ENCODE results near the gene MB. TPM values are rescaled to one million over a fixed set of nuclear protein-coding genes. Genes with fewer than 3 reads are reported as not detected.

MB gene
- total RNA-seq, 1 experiment from 2014 or later: not detected

DNA sequence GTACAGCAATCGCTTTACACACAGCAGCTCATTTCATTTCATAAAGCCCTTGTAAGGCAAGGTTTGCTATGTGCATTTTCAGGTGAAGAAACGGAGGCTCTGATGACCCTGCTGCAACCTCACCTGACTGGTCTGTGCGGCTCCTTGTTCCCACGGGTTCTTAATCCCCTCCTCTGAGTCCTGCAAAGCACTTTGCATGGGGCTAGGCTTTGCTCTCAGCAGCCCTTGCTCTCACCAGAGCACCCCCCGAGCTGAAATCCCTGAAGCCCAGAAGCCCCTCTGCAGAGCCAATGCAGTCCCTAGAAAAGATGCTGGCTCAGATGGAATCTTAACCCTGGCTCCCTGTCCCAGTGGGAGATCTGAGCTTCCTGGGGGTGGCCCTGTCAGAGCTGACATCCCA is 20.1 kb upstream of the MB start:
- no peak for DNase-seq
- Mint-ChIP-seq H3K27me3 (ENCODE audit: unreplicated experiment) (no peaks in the 10 kb centered on the region), H3K27ac (ENCODE audit: unreplicated experiment) (no peak overlapping the region), H3K36me3 (ENCODE audit: insufficient read depth, unreplicated experiment) (no peaks in the 10 kb centered on the region), H3K4me3 (ENCODE audit: low read depth, unreplicated experiment) (no peak overlapping the region), H3K4me1 (ENCODE audit: low read depth, unreplicated experiment) (no peaks in the 10 kb centered on the region), H3K9me3 (ENCODE audit: low read depth, unreplicated experiment) (no peaks in the 10 kb centered on the region)
- intact Hi-C loops (cut with micrococcal nuclease; ENCODE audit: unreplicated experiment): no loop called here
- BruUV-seq (replicated peaks): no TSS peak
- TF ChIP-seq, protein P1, sequence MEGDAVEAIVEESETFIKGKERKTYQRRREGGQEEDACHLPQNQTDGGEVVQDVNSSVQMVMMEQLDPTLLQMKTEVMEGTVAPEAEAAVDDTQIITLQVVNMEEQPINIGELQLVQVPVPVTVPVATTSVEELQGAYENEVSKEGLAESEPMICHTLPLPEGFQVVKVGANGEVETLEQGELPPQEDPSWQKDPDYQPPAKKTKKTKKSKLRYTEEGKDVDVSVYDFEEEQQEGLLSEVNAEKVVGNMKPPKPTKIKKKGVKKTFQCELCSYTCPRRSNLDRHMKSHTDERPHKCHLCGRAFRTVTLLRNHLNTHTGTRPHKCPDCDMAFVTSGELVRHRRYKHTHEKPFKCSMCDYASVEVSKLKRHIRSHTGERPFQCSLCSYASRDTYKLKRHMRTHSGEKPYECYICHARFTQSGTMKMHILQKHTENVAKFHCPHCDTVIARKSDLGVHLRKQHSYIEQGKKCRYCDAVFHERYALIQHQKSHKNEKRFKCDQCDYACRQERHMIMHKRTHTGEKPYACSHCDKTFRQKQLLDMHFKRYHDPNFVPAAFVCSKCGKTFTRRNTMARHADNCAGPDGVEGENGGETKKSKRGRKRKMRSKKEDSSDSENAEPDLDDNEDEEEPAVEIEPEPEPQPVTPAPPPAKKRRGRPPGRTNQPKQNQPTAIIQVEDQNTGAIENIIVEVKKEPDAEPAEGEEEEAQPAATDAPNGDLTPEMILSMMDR (IDR thresholded peaks at IDR 0.05; ENCODE audit: unreplicated experiment): no peak
- CTCF ChIA-PET: no interaction called here

DNA sequence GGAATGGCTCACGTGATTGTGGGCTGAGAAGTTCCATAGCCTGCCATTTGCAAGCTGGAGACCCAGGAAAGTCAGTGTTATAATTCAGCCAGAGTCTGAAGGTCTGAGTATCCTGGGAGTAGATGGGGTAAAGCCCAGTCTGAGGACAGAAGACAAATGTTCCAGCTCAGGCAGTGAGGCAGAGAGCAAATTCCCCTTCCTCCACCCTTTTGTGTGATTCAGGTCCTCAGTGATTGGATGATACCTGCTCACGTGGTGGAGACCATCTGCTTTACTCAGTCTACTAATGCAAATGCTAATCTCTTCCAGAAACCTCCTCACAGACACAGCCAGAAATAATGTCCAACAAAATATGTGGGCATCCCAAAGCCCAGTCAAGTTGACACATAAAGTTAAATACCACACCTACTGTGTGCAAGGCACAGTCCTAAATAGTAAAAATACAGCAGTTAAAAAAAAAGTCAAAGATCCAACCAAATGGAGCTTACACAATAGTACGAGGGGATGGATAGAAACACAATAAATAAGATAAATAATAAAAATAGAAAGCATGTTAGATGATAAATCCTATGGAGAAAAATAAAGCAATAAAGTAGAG is 17.9 kb upstream of the MB start:
- Mint-ChIP-seq H3K36me3 (ENCODE audit: insufficient read depth, unreplicated experiment) (no peaks in the 10 kb centered on the region), H3K27ac (ENCODE audit: unreplicated experiment) (no peak overlapping the region), H3K4me3 (ENCODE audit: low read depth, unreplicated experiment) (no peak overlapping the region), H3K4me1 (ENCODE audit: low read depth, unreplicated experiment) (peaks cover 9% of the 10 kb centered on the region), H3K27me3 (ENCODE audit: unreplicated experiment) (no peaks in the 10 kb centered on the region), H3K9me3 (ENCODE audit: low read depth, unreplicated experiment) (no peaks in the 10 kb centered on the region)
- CTCF ChIA-PET: interaction anchor here (0.5 kb wide), 1 partner anchor 265 kb away, joined by 5 read pairs; no protein-coding TSS in a partner anchor
- BruUV-seq (replicated peaks): no TSS peak
- TF ChIP-seq, protein P1 (IDR thresholded peaks at IDR 0.05; ENCODE audit: unreplicated experiment): no peak
- intact Hi-C loops (cut with micrococcal nuclease; ENCODE audit: unreplicated experiment): no loop called here
- DNase-seq: no peak

DNA sequence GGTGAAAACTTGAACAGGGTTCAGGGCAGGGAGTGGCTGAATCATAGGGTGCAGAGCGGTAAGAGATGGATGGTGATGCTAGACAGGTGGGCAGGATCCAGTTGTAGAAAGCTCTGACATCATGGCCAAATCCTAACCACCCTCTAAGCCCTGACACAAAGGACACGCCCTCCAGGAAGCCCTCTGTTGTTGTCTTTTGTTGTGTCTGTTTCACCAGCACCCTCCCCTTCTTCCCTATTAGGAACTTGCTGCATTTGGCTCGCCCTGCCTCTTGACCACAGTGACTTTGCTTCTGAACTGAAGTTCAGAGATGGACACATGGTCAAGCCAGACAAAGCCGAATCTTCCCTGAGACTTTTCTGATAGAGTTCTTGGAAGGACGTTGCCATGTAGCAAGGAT is 16.9 kb upstream of the MB start:
- Mint-ChIP-seq H3K36me3 (ENCODE audit: insufficient read depth, unreplicated experiment) (peaks cover 10% of the 10 kb centered on the region), H3K4me3 (ENCODE audit: low read depth, unreplicated experiment) (no peak overlapping the region), H3K27me3 (ENCODE audit: unreplicated experiment) (no peaks in the 10 kb centered on the region), H3K27ac (ENCODE audit: unreplicated experiment) (no peak overlapping the region), H3K4me1 (ENCODE audit: low read depth, unreplicated experiment) (peaks cover 19% of the 10 kb centered on the region), H3K9me3 (ENCODE audit: low read depth, unreplicated experiment) (no peaks in the 10 kb centered on the region)
- TF ChIP-seq, protein P1 (IDR thresholded peaks at IDR 0.05; ENCODE audit: unreplicated experiment): no peak
- CTCF ChIA-PET: interaction anchor here (0.5 kb wide), 1 partner anchor 184 kb away, joined by 3 read pairs; no protein-coding TSS in a partner anchor
- no peak for DNase-seq
- intact Hi-C loops (cut with micrococcal nuclease; ENCODE audit: unreplicated experiment): no loop called here
- no TSS peak for BruUV-seq (replicated peaks)

- no peaks in the 10 kb centered on the region for H3K27me3 Mint-ChIP-seq (ENCODE audit: unreplicated experiment)
- BruUV-seq (replicated peaks): no TSS peak
- DNase-seq: no peak
- CTCF ChIA-PET: no interaction called here
- H3K9me3 Mint-ChIP-seq (ENCODE audit: low read depth, unreplicated experiment): no peaks in the 10 kb centered on the region
- intact Hi-C loops (cut with micrococcal nuclease; ENCODE audit: unreplicated experiment): no loop called here
- peaks cover 21% of the 10 kb centered on the region for H3K4me1 Mint-ChIP-seq (ENCODE audit: low read depth, unreplicated experiment)
- TF ChIP-seq, protein P1 (IDR thresholded peaks at IDR 0.05; ENCODE audit: unreplicated experiment): no peak
- no peak overlapping the region for H3K27ac Mint-ChIP-seq (ENCODE audit: unreplicated experiment)
- H3K36me3 Mint-ChIP-seq (ENCODE audit: insufficient read depth, unreplicated experiment): peaks cover 10% of the 10 kb centered on the region
- H3K4me3 Mint-ChIP-seq (ENCODE audit: low read depth, unreplicated experiment): no peak overlapping the region
Observed at GRCh38 chr22:35633520-35633919, 16.4 kb upstream of the MB start.

Data from Calu3 (cell line).